NCI-H2227 (cell line): ENCODE measurements around the gene NAA38.

Experiments used
- DNase-seq: peaks from one replicate; lab custom pipeline; 2025; ENCODE audit not compliant: unreplicated experiment; lab: John Stamatoyannopoulos, UW

Gene NAA38

GRCh38 chr17:7856811-7857712 is at the start of gene NAA38:
NAA38 (minus strand) TSS chr17:7857559; CDS start chr17:7857463, 96 bp downstream.
- peak; percentile 97 for DNase-seq

GRCh38 chr17:7903154-7904103 is 46.1 kb upstream of the NAA38 start:
- DNase-seq = peak; percentile 49

GRCh38 chr17:7897773-7898172 is 40.4 kb upstream of the NAA38 start:
- peak; percentile 56 for DNase-seq

GRCh38 chr17:7897090-7897489 is 39.7 kb upstream of the NAA38 start:
- DNase-seq = no peak

- DNase-seq = no peak
These were observed 37.5 kb upstream of the NAA38 start for GRCh38 chr17:7894866-7895265.

GRCh38 chr17:7894226-7894625 is 36.9 kb upstream of the NAA38 start:
- no peak for DNase-seq

- no peak for DNase-seq
These were observed 36.0 kb upstream of the NAA38 start for GRCh38 chr17:7893187-7893880.

- peak; percentile 92 for DNase-seq
These were observed 32.0 kb upstream of the NAA38 start for GRCh38 chr17:7889166-7889955.

GRCh38 chr17:7888184-7888920 is 31.0 kb upstream of the NAA38 start, which contains the start of gene CHD3:
CHD3 (plus strand) TSS chr17:7888789; CDS start chr17:7889001, 212 bp downstream.
- peak; percentile 27 for DNase-seq

- peak; percentile 92 for DNase-seq
These were observed 30.3 kb upstream of the NAA38 start for GRCh38 chr17:7887482-7888183.

GRCh38 chr17:7887038-7887481 is 29.7 kb upstream of the NAA38 start:
- no peak for DNase-seq

- DNase-seq = peak; percentile 53
These were observed 29.1 kb upstream of the NAA38 start for GRCh38 chr17:7886227-7887037.

GRCh38 chr17:7885367-7886226 is 28.2 kb upstream of the NAA38 start:
- DNase-seq = peak; percentile 55

GRCh38 chr17:7884581-7885366 is 27.4 kb upstream of the NAA38 start:
- no peak for DNase-seq

- DNase-seq = peak; percentile 58
These were observed 26.5 kb upstream of the NAA38 start for GRCh38 chr17:7883781-7884386.

GRCh38 chr17:7882629-7883028 is 25.3 kb upstream of the NAA38 start:
- no peak for DNase-seq
